Fibroblast of lung (primary cell): ENCODE data around the gene ZNF43. TPM values are rescaled to one million over a fixed set of nuclear protein-coding genes. Genes with fewer than 3 reads are reported as not detected.
"Not testable (repeated sequence)": the region's sequence is repeated elsewhere in the genome, so short reads cannot be mapped to it uniquely, and the experiment has no call there.

ENCODE experiments used
- DNase-seq, 2 donors: peaks; one replicate each; pipeline versions ENCODE4 v3.0.0 to v3.0.0-alpha.2; 2010; ENCODE audit warnings: low read depth in 2 of 2
- H2AFZ ChIP-seq: 2 replicates; pipeline ENCODE4 v1.5.1; 2012; ENCODE audit warnings: low read length, control low read depth, inconsistent platforms
- H3K27ac ChIP-seq: 2 replicates; pipeline ENCODE4 v1.5.1; 2011; ENCODE audit warnings: low read length, control low read depth; ENCODE audit not compliant: insufficient read depth
- H3K27me3 ChIP-seq: 2 replicates; pipeline ENCODE4 v1.5.1; 2011; ENCODE audit warnings: mild to moderate bottlenecking, low read length; ENCODE audit not compliant: control insufficient read depth, insufficient read depth
- H3K36me3 ChIP-seq: 2 replicates; pipeline ENCODE4 v1.5.1; 2011; ENCODE audit warnings: low read length; ENCODE audit not compliant: control insufficient read depth, insufficient read depth
- H3K4me1 ChIP-seq: 2 replicates; pipeline ENCODE4 v1.5.1; 2011; ENCODE audit warnings: low read length; ENCODE audit not compliant: control insufficient read depth, insufficient read depth; ENCODE audit errors: extremely low read depth
- H3K4me2 ChIP-seq: 2 replicates; pipeline ENCODE4 v1.5.1; 2011; ENCODE audit warnings: low read length, control low read depth; ENCODE audit not compliant: insufficient read depth; ENCODE audit errors: extremely low read depth
- H3K4me3 ChIP-seq, 4 experiments: fragments of 200-600 bp in 1 of 4; sonication (generic) in 1 of 4; replicated peaks in 1 of 4; 2 replicates each; pipeline ENCODE4 v1.5.1; 2011 to 2016; ENCODE audit warnings: low read length in 4 of 4, low read depth in 3 of 4, mild to moderate bottlenecking in 3 of 4, control low read depth in 2 of 4, inconsistent platforms in 1 of 4, mixed read lengths in 1 of 4; ENCODE audit not compliant: insufficient read depth in 1 of 4; ENCODE audit errors: control extremely low read depth in 1 of 4
- H3K79me2 ChIP-seq: 2 replicates; pipeline ENCODE4 v1.5.1; 2012; ENCODE audit warnings: mild to moderate bottlenecking, low read length, inconsistent platforms; ENCODE audit not compliant: control insufficient read depth, insufficient read depth
- H3K9ac ChIP-seq: 2 replicates; pipeline ENCODE4 v1.5.1; 2011; ENCODE audit warnings: mild to moderate bottlenecking, low read length, control low read depth; ENCODE audit not compliant: insufficient read depth
- H3K9me3 ChIP-seq: 2 replicates; pipeline ENCODE4 v1.5.1; 2012; ENCODE audit warnings: low read depth, low read length; ENCODE audit not compliant: control insufficient read depth, insufficient read depth
- H4K20me1 ChIP-seq: 2 replicates; pipeline ENCODE4 v1.5.1; 2011; ENCODE audit warnings: low read length; ENCODE audit not compliant: control insufficient read depth, insufficient read depth; ENCODE audit errors: extremely low read depth
- CTCF ChIP-seq, 2 donors: IDR thresholded peaks in 1 of 2; conservative IDR thresholded peaks in 1 of 2; 1 replicate in 1 of 2; 2 replicates in 1 of 2; pipeline ENCODE4 v1.5.1; 2011 to 2012; ENCODE audit warnings: low read length in 2 of 2, control low read depth in 1 of 2, inconsistent platforms in 1 of 2, low read depth in 1 of 2, mild to moderate bottlenecking in 1 of 2
- EZH2 ChIP-seq: IDR thresholded peaks from 2 replicates; pipeline ENCODE4 v1.5.1; 2012; ENCODE audit warnings: low read length, control low read depth, mild to moderate bottlenecking; ENCODE audit errors: missing control alignments
- polyA plus RNA-seq, 2 donors: library from polyadenylated mRNA; depleted of rRNA in 1 of 2; stranded (reverse) in 1 of 2; unstranded in 1 of 2; fragments of >200 nt; gene quantifications; 2 replicates each; pipeline ENCODE4 v1.2.1, GENCODE V29; 2011 to 2012; ENCODE audit warnings: missing spikeins in 1 of 2
- total RNA-seq: library from RNA; depleted of rRNA; stranded (reverse); fragments of >200 nt; gene quantifications from 2 replicates; pipeline ENCODE4 v1.2.1, GENCODE V29; 2014

ZNF43 gene
- total and polyA plus RNA-seq, 2 donors (not counting 1 experiment from before 2014, with no cell fraction given), result 4.3 to 4.7 TPM

GRCh38 chr19:21789466-21790085, 46.4 kb downstream of the ZNF43 start:
- Histone ChIP-seq H4K20me1 (no peaks in the 10 kb centered on the region), H3K27me3 (no peaks in the 10 kb centered on the region), H3K9me3 (no peaks in the 10 kb centered on the region), H3K4me1 (no peaks in the 10 kb centered on the region), H3K79me2 (no peaks in the 10 kb centered on the region), H3K4me2 (no peak overlapping the region), H3K9ac (no peak overlapping the region), H3K36me3 (no peaks in the 10 kb centered on the region), H2AFZ (no peak overlapping the region), H3K27ac (no peak overlapping the region), H3K4me3 (no peak overlapping the region)
- no peak for TF ChIP-seq EZH2
- no peak for TF ChIP-seq CTCF (conservative IDR thresholded peaks at IDR 0.05 in 1 of 2, IDR thresholded peaks at IDR 0.05 in 1 of 2; ENCODE audit: low read depth in 1 of 2, low read length in 2 of 2)
- no peak for DNase-seq

DNA sequence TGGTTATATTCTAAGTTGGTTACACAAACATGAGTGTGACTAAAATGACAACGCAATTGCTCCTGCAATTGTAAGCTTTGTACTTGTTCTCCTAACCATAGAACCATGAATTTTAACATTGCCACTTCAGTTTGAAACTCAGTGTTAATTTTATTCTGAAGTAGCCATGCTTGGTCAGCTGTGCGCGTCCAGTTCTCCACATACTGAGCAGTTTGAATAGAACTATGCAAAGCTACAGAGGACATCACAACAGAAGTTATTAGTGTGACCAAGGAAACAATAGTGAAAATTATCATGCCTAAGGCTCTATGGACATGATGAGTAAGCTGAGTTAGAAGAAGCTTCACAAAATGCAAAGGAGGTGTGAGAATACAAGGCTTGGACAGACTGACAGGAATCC, 49.0 kb downstream of the ZNF43 start:
- no peaks in the 10 kb centered on the region for H3K79me2 ChIP-seq
- H3K4me2 ChIP-seq, result no peak overlapping the region
- no peaks in the 10 kb centered on the region for H3K9me3 ChIP-seq
- H3K4me3 ChIP-seq, result no peak overlapping the region
- DNase-seq, result no peak
- no peaks in the 10 kb centered on the region for H3K36me3 ChIP-seq
- TF ChIP-seq EZH2 (no peak), CTCF (conservative IDR thresholded peaks at IDR 0.05 in 1 of 2, IDR thresholded peaks at IDR 0.05 in 1 of 2; ENCODE audit: low read depth in 1 of 2, low read length in 2 of 2) (no peak)
- no peaks in the 10 kb centered on the region for H3K4me1 ChIP-seq
- no peaks in the 10 kb centered on the region for H4K20me1 ChIP-seq
- H3K27me3 ChIP-seq, result no peaks in the 10 kb centered on the region
- no peak overlapping the region for H3K9ac ChIP-seq
- H3K27ac ChIP-seq, result no peak overlapping the region
- no peak overlapping the region for H2AFZ ChIP-seq

DNA sequence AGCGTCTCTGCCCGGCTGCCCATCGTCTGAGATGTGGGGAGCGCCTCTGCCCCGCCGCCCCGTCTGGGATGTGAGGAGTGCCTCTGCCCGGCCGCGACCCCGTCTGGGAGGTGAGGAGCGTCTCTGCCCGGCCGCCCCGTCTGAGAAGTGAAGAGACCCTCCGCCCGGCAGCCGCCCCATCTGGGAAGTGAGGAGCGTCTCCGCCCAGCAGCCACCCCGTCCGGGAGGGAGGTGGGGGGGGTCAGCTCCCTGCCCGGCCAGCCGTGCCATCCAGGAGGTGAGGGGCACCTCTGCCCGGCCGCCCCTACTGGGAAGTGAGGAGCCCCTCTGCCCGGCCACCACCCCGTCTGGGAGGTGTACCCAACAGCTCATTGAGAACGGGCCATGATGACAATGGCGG, 60.2 kb downstream of the ZNF43 start:
- H3K79me2 ChIP-seq, H3K27ac ChIP-seq, H3K9ac ChIP-seq, DNase-seq, H3K4me1 ChIP-seq, H3K4me2 ChIP-seq, H3K9me3 ChIP-seq, H3K4me3 ChIP-seq, H3K36me3 ChIP-seq, H2AFZ ChIP-seq, H3K27me3 ChIP-seq, H4K20me1 ChIP-seq: not testable (repeated sequence)
